Measurements from ENCODE around the gene ZNF562. TPM values are rescaled to one million over a fixed set of nuclear protein-coding genes. Genes with fewer than 3 reads are reported as not detected.

ZNF562 gene
- total and polyA plus RNA-seq, 2 of the 4 experiments (the other 2 are of a cell fraction), result 5.2 to 43.7 TPM

DNA sequence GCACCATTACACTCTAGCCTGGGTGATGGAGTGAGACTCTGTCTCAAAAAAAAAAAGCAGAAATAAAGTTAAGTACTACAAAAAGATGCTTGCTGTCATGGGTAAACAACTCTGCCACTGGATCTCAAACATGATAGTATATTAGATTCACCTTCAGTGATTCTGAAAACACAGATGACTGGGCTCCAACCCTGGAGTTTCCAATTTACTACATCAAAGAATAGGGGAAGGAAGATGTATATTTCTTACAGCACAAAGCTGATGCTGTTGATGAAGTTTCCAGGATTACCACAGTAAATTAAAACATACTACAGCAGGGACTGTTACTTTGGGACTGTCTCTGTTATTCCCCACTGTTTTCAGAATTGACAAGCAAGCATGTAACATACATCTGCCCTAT, 59.1 kb downstream of the ZNF562 start (continued):
- TF ChIP-seq, protein P1, sequence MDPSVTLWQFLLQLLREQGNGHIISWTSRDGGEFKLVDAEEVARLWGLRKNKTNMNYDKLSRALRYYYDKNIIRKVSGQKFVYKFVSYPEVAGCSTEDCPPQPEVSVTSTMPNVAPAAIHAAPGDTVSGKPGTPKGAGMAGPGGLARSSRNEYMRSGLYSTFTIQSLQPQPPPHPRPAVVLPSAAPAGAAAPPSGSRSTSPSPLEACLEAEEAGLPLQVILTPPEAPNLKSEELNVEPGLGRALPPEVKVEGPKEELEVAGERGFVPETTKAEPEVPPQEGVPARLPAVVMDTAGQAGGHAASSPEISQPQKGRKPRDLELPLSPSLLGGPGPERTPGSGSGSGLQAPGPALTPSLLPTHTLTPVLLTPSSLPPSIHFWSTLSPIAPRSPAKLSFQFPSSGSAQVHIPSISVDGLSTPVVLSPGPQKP (IDR thresholded peaks at IDR 0.05; ENCODE audit: borderline replicate concordance, low read depth, low read length), result no peak
- TF ChIP-seq RFX5 (IDR thresholded peaks at IDR 0.05; ENCODE audit: low read depth, low read length), result no peak
- TF ChIP-seq MAZ (IDR thresholded peaks at IDR 0.05; ENCODE audit: borderline replicate concordance, low read depth, low read length), result no peak

- Histone ChIP-seq H3K18ac (ENCODE audit: low read depth, low read length) (no peak overlapping the region), H3K27me3 (ENCODE audit: control insufficient read depth, insufficient read depth, low read length) (no peaks in the 10 kb centered on the region), H4K91ac (ENCODE audit: insufficient read depth, low read depth, low read length) (no peak overlapping the region), H3K9ac (ENCODE audit: low read depth, low read length) (no peak overlapping the region), H3K56ac (ENCODE audit: extremely low read depth, insufficient read depth, low read length) (no peak overlapping the region), H2AFZ (replicated peaks; ENCODE audit: low read length, poor library complexity) (no peak overlapping the region), H2BK120ac (ENCODE audit: low read depth, low read length) (no peak overlapping the region), H3K4ac (ENCODE audit: low read depth, low read length) (no peak overlapping the region), H2AK5ac (ENCODE audit: low read depth, low read length) (no peak overlapping the region), H3K23ac (ENCODE audit: low read depth, low read length) (no peak overlapping the region), H2BK5ac (ENCODE audit: low read depth, low read length, poor library complexity, severe bottlenecking) (no peak overlapping the region), H3K27ac (ENCODE audit: insufficient read depth, low read length) (no peak overlapping the region), H2AK9ac (replicated peaks; ENCODE audit: low read depth, low read length, poor library complexity) (no peak overlapping the region), H3K36me3 (ENCODE audit: control insufficient read depth, insufficient read depth, low read length) (peaks cover 69% of the 10 kb centered on the region), H4K8ac (ENCODE audit: low read depth in 2 of 2, low read length in 2 of 2) (no peak overlapping the region), H4K5ac (ENCODE audit: low read depth, low read length) (no peak overlapping the region), H3K4me2 (ENCODE audit: low read depth, low read length) (no peak overlapping the region), H3K14ac (replicated peaks; ENCODE audit: low read depth, low read length) (no peak overlapping the region), H3K4me1 (ENCODE audit: control insufficient read depth, insufficient read depth, low read length) (no peaks in the 10 kb centered on the region), H2BK15ac (ENCODE audit: low read depth, low read length) (no peak overlapping the region), H3K4me3 (ENCODE audit: insufficient read depth, low read depth, low read length) (no peak overlapping the region), H3K79me1 (ENCODE audit: low read depth in 1 of 2, low read length in 2 of 2) (peaks cover under 1 to 7% of the 10 kb centered on the region in 2 experiments; a peak in 3 of 4 replicates), H3K9me3 (ENCODE audit: control insufficient read depth, insufficient read depth, low read length) (peaks cover 56% of the 10 kb centered on the region), H2BK20ac (ENCODE audit: low read depth, low read length) (no peak overlapping the region), H4K20me1 (ENCODE audit: insufficient read depth, low read length) (no peaks in the 10 kb centered on the region), H3K9me1 (ENCODE audit: insufficient read depth, low read length) (no peaks in the 10 kb centered on the region)
- TF ChIP-seq RFX5 (IDR thresholded peaks at IDR 0.05; ENCODE audit: low read depth, low read length) (no peak), RAD21 (IDR thresholded peaks at IDR 0.05; ENCODE audit: low read length) (no peak), CHD1 (IDR thresholded peaks at IDR 0.05; ENCODE audit: low read depth, low read length) (no peak), MXI1 (IDR thresholded peaks at IDR 0.05; ENCODE audit: borderline replicate concordance, low read depth, low read length) (no peak), MAFK (IDR thresholded peaks at IDR 0.05; ENCODE audit: low read depth, low read length) (no peak), MAZ (IDR thresholded peaks at IDR 0.05; ENCODE audit: borderline replicate concordance, low read depth, low read length) (no peak), NFE2L2 (IDR thresholded peaks at IDR 0.05; ENCODE audit: low read depth, low read length) (no peak), FOS (IDR thresholded peaks at IDR 0.05; ENCODE audit: low read depth, low read length) (no peak), SMC3 (IDR thresholded peaks at IDR 0.05; ENCODE audit: low read depth, low read length) (no peak), RCOR1 (IDR thresholded peaks at IDR 0.05; ENCODE audit: insufficient replicate concordance, low read length) (no peak), CEBPB (IDR thresholded peaks at IDR 0.05; ENCODE audit: low read depth, low read length) (no peak)
- TF ChIP-seq, protein P2, sequence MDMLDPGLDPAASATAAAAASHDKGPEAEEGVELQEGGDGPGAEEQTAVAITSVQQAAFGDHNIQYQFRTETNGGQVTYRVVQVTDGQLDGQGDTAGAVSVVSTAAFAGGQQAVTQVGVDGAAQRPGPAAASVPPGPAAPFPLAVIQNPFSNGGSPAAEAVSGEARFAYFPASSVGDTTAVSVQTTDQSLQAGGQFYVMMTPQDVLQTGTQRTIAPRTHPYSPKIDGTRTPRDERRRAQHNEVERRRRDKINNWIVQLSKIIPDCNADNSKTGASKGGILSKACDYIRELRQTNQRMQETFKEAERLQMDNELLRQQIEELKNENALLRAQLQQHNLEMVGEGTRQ (IDR thresholded peaks at IDR 0.05; ENCODE audit: low read depth, low read length), result no peak
- TF ChIP-seq, protein P1 (IDR thresholded peaks at IDR 0.05; ENCODE audit: borderline replicate concordance, low read depth, low read length), result no peak
- ATAC-seq (ENCODE audit: low read depth) (no peak), DNase-seq (no peak)
- ChIA-PET POLR2A (ENCODE audit: unreplicated experiment) (no interaction called here), CTCF (no interaction called here)
- WGBS, 2 experiments (ENCODE audit: extremely low coverage in 2 of 2, insufficient read length in 1 of 2), result no CpG with 5 or more reads among the region's 2 CpGs
- dilution Hi-C loops (cut with HindIII; ENCODE audit: low sequenced_read_pairs, unreplicated experiment) (no loop called here), in situ Hi-C loops (cut with MboI; ENCODE audit: low sequenced_read_pairs) (no loop called here), intact Hi-C loops (cut with micrococcal nuclease) (no loop called here)
- BruUV-seq (replicated peaks), result no TSS peak
Observed at GRCh38 chr19:9610484-9611113, 64.3 kb downstream of the ZNF562 start.
